OCI-LY7 (cell line): Measurements from ENCODE around the gene PPP1R3A. TPM values are rescaled to one million over a fixed set of nuclear protein-coding genes. Genes with fewer than 3 reads are reported as not detected.

Experiments used
- BruUV-seq: library from RNA; stranded (reverse); fragments of 400-500 nt; replicated peaks from 2 replicates; lab custom pipeline; 2021; lab: Mats Ljungman, UMichigan
- CTCF ChIA-PET: fragments of 300-600 bp; sonication (Branson Sonifier 250); formaldehyde crosslinking; loops from one replicate; lab custom pipeline; 2022; ENCODE audit warnings: antibody characterized with exemption; ENCODE audit not compliant: unreplicated experiment; lab: Charles Lee
- POLR2A ChIA-PET: fragments of 300-600 bp; sonication (Branson Sonifier 250); formaldehyde crosslinking; loops from one replicate; lab custom pipeline; 2022; ENCODE audit warnings: antibody characterized with exemption; lab: Charles Lee
- DNase-seq: peaks from one replicate; pipeline ENCODE4 v3.0.0-alpha.2; 2015; ENCODE audit warnings: low spot score
- H2AFZ ChIP-seq: fragments of 200-600 bp; sonication (generic), shearing (Covaris generic); 2 replicates; pipeline ENCODE4 v1.6.1; 2014; ENCODE audit warnings: mild to moderate bottlenecking, antibody characterized with exemption, low read length, moderate library complexity
- H3K27ac ChIP-seq: fragments of 200-600 bp; sonication (generic); 2 replicates; pipeline ENCODE4 v1.5.1; 2014; ENCODE audit warnings: mixed run types, low read depth, mild to moderate bottlenecking, moderate library complexity, low read length, inconsistent platforms; ENCODE audit not compliant: poor library complexity, severe bottlenecking
- H3K36me3 ChIP-seq: fragments of 200-600 bp; sonication (generic); 2 replicates; pipeline ENCODE4 v1.6.1; 2014; ENCODE audit warnings: mild to moderate bottlenecking, antibody characterized with exemption, low read length, moderate library complexity, mixed read lengths; ENCODE audit not compliant: insufficient read depth
- H3K4me1 ChIP-seq: fragments of 200-600 bp; sonication (generic); 2 replicates; pipeline ENCODE4 v1.5.1; 2014; ENCODE audit warnings: mild to moderate bottlenecking, low read length; ENCODE audit not compliant: insufficient read depth, poor library complexity, severe bottlenecking
- H3K4me2 ChIP-seq: fragments of 200-600 bp; sonication (generic); 2 replicates; pipeline ENCODE4 v1.6.1; 2014; ENCODE audit warnings: mild to moderate bottlenecking, low read length
- H3K4me3 ChIP-seq: fragments of 200-600 bp; sonication (generic); 2 replicates; pipeline ENCODE4 v1.5.1; 2014; ENCODE audit warnings: mild to moderate bottlenecking, low read depth, low read length; ENCODE audit not compliant: poor library complexity, severe bottlenecking
- H3K79me2 ChIP-seq: fragments of 200-600 bp; sonication (generic); 2 replicates; pipeline ENCODE4 v1.6.1; 2016; ENCODE audit warnings: low read depth, mild to moderate bottlenecking, low read length, moderate library complexity, mixed read lengths; ENCODE audit not compliant: insufficient read depth
- H3K9me2 ChIP-seq: fragments of 200-600 bp; sonication (generic); 2 replicates; pipeline ENCODE4 v1.6.1; 2016; ENCODE audit warnings: mild to moderate bottlenecking, low read length, mixed read lengths; ENCODE audit not compliant: insufficient read depth
- H3K9me3 ChIP-seq: fragments of 200-600 bp; sonication (generic); 2 replicates; pipeline ENCODE4 v1.6.1; 2014; ENCODE audit warnings: mild to moderate bottlenecking, mixed run types, low read length, mixed read lengths
- H4K20me1 ChIP-seq: fragments of 200-600 bp; sonication (generic); 2 replicates; pipeline ENCODE4 v1.6.1; 2014; ENCODE audit warnings: mild to moderate bottlenecking, antibody characterized with exemption, low read length, moderate library complexity, mixed read lengths; ENCODE audit not compliant: insufficient read depth
- EZH2phosphoT487 ChIP-seq: fragments of 200-600 bp; sonication (generic); IDR thresholded peaks from 2 replicates; pipeline ENCODE4 v1.6.1; 2018; ENCODE audit warnings: low read depth, borderline replicate concordance, mild to moderate bottlenecking, mixed run types, antibody characterized with exemption, low read length, moderate library complexity, mixed read lengths
- intact Hi-C: fragments of 100-400 bp; cut with micrococcal nuclease; formaldehyde crosslinking; loops from one replicate; pipeline ENCODE4 v1.10.0; 2022; ENCODE audit not compliant: unreplicated experiment
- total RNA-seq, 2 experiments: library from RNA; depleted of rRNA in 1 of 2; stranded (reverse); fragments of >200 nt in 1 of 2; shearing (Covaris generic) in 1 of 2; gene quantifications; 2 replicates each; pipeline ENCODE4 v1.2.3, GENCODE V29; 2014 to 2022
- TF ChIP-seq, protein P1 (sequence below): fragments of 200-600 bp; sonication (generic); conservative IDR thresholded peaks from 2 replicates; pipeline ENCODE4 v1.5.1; 2014; ENCODE audit warnings: mild to moderate bottlenecking, antibody characterized with exemption, low read length, moderate library complexity, mixed read lengths

PPP1R3A gene
- total RNA-seq, 2 experiments from 2014 or later = not detected

DNA sequence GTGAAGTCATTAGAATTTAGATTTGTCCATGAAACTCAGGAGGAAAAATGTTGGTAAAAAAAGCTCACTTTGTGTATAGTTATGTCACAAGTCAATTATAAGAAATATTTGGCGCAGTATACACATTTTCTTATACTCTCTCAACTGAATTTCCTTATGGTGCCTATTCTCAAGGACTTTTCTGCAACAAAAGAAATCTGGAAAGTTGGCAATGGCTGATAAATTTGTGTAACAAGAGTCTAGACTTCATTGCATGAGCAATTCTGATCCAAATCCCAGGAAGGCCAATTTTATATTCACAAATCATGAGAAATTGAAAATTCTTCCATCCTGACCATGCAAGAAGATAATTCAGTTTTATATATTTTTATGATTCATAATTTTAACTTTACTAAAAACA, 35.7 kb downstream of the PPP1R3A start:
- no peaks in the 10 kb centered on the region for H3K36me3 ChIP-seq
- H3K9me3 ChIP-seq = no peaks in the 10 kb centered on the region
- no peak overlapping the region for H3K27ac ChIP-seq
- no peak for TF ChIP-seq EZH2phosphoT487
- TF ChIP-seq, protein P1, sequence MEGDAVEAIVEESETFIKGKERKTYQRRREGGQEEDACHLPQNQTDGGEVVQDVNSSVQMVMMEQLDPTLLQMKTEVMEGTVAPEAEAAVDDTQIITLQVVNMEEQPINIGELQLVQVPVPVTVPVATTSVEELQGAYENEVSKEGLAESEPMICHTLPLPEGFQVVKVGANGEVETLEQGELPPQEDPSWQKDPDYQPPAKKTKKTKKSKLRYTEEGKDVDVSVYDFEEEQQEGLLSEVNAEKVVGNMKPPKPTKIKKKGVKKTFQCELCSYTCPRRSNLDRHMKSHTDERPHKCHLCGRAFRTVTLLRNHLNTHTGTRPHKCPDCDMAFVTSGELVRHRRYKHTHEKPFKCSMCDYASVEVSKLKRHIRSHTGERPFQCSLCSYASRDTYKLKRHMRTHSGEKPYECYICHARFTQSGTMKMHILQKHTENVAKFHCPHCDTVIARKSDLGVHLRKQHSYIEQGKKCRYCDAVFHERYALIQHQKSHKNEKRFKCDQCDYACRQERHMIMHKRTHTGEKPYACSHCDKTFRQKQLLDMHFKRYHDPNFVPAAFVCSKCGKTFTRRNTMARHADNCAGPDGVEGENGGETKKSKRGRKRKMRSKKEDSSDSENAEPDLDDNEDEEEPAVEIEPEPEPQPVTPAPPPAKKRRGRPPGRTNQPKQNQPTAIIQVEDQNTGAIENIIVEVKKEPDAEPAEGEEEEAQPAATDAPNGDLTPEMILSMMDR = no peak
- no peak overlapping the region for H3K4me3 ChIP-seq
- intact Hi-C loops = no loop called here
- no TSS peak for BruUV-seq
- no peaks in the 10 kb centered on the region for H3K9me2 ChIP-seq
- H4K20me1 ChIP-seq = no peaks in the 10 kb centered on the region
- H3K4me2 ChIP-seq = no peak overlapping the region
- CTCF ChIA-PET = no interaction called here
- H3K4me1 ChIP-seq = no peaks in the 10 kb centered on the region
- no peak overlapping the region for H2AFZ ChIP-seq
- H3K79me2 ChIP-seq = no peaks in the 10 kb centered on the region
- POLR2A ChIA-PET = no interaction called here
- no peak for DNase-seq

DNA sequence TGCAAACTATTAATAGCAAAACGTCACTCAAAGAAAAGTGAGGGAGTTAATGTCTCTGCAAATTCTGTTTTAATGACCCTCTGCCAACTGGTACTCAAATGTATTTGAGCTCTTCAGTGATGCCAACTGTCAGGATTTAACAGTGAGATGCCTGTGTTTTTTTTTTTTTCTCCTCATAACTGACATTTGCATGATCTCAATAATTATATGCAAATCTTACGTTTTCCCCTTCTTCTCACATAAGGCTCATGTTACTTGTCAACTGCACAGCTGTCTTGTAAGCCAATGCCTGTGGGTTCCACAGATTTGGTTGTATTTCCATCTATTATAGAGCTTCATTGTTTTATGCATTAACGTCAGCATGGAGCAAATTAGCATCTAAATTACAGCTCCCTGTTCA, 38.2 kb downstream of the PPP1R3A start:
- BruUV-seq = no TSS peak
- no peak overlapping the region for H2AFZ ChIP-seq
- no peak for DNase-seq
- ChIA-PET CTCF (no interaction called here), POLR2A (interaction anchor here (1.0 kb wide), 1 partner anchor 11 kb away, joined by 4 read pairs; no protein-coding TSS in a partner anchor)
- no peaks in the 10 kb centered on the region for H3K9me3 ChIP-seq
- H3K27ac ChIP-seq = no peak overlapping the region
- H3K36me3 ChIP-seq = no peaks in the 10 kb centered on the region
- H3K4me2 ChIP-seq = no peak overlapping the region
- H3K9me2 ChIP-seq = no peaks in the 10 kb centered on the region
- H3K79me2 ChIP-seq = no peaks in the 10 kb centered on the region
- TF ChIP-seq, protein P1 = no peak
- TF ChIP-seq EZH2phosphoT487 = no peak
- no peaks in the 10 kb centered on the region for H4K20me1 ChIP-seq
- intact Hi-C loops = no loop called here
- H3K4me3 ChIP-seq = no peak overlapping the region
- H3K4me1 ChIP-seq = no peaks in the 10 kb centered on the region

DNA sequence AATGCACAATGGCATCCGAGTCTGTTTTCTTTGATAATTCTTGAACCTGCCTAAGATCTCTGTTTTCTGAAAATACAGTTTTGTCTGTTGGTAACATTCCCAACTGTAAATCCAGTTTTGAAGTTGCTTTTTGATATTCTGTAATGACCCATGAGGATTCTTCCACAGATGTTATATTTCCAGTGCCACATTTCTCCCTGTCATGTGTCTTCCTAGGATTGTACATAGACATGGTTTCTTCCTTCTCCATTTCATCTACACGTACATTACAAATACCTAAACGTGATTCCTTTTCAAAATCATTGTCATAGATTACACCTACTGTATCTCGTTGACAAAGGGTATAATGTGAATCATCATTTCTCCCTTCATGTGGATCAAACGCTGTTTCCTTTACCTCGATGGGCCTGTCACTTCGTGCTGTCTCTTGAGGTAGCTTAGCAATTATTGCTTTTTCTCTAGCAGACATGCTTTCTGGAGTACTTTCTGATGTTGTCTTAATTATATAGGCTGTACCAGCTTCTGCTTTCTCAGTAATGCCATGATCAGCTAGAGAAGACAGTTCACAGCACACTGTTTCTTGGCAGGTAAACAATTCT, 40.3 kb downstream of the PPP1R3A start:
- H3K27ac ChIP-seq = no peak overlapping the region
- intact Hi-C loops = no loop called here
- H3K9me2 ChIP-seq = no peaks in the 10 kb centered on the region
- H3K4me3 ChIP-seq = no peak overlapping the region
- BruUV-seq = no TSS peak
- no peaks in the 10 kb centered on the region for H4K20me1 ChIP-seq
- no peak overlapping the region for H3K4me2 ChIP-seq
- no peak for DNase-seq
- no peaks in the 10 kb centered on the region for H3K79me2 ChIP-seq
- POLR2A ChIA-PET = interaction anchor here (0.6 to 1.2 kb wide), 2 partner anchors 23 to 244 kb away, joined by 4 read pairs; no protein-coding TSS in a partner anchor
- CTCF ChIA-PET = no interaction called here
- no peak overlapping the region for H2AFZ ChIP-seq
- H3K4me1 ChIP-seq = no peaks in the 10 kb centered on the region
- no peaks in the 10 kb centered on the region for H3K9me3 ChIP-seq
- no peak for TF ChIP-seq EZH2phosphoT487
- TF ChIP-seq, protein P1 = no peak
- no peaks in the 10 kb centered on the region for H3K36me3 ChIP-seq
